Hepatic stellate cell (primary cell): ENCODE data around the gene PRKACA.

Experiments
- DNase-seq: peaks from one replicate; pipeline ENCODE4 v3.0.0; 2011; ENCODE audit warnings: low spot score

The PRKACA gene

DNA sequence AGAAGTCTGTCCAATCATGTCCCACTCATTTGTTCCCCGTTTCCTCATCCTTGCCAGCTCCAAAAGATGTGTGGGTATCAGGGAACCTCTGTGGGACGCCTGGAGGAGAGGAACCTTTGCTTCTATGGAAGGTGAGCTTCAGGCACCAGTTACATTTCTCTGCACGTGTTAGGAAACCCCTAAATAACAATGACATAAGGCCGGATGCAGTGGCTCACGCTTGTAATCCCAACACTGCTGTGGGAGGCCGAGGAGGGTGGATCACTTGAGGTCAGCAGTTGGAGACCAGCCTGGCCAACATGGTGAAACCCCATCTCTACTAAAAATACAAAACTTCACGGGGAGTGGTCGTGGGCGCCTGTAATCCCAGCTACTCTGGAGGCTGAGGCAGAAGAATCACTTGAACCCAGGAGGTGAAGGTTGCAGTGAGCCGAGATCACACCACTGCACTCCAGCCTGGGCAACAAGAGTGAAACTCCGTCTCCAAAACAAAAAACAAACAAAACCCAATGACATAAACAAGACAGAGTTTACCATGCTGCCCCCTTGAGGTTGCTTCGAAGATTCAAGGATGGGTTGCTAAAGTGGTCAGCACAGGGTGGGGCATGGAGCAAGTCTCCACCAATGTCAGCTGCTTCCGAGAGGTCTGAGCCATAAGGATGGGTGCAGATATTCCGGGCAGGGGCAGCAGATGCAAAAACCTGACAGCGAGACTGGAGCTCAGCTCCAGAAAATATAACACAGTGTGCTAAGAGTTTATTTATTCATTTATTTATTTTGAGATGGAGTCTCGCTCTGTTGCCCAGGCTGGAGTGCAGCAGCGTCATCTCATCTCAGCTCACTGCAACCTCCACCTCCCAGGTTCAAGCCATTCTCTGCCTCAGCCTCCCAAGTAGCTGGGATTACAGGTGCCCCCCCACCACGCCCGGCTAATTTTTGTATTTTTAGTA is 74.6 kb downstream of the PRKACA start:
- DNase-seq: peak; percentile 70
